B cell (primary cell): ENCODE measurements around the gene TEX19.

ENCODE experiments used
- CTCF ChIP-seq: fragments of 200-600 bp; IDR thresholded peaks from one replicate; pipeline ENCODE4 v1.8.0; 2022; ENCODE audit warnings: antibody characterized with exemption, mild to moderate bottlenecking
- EZH2 ChIP-seq: IDR thresholded peaks from 2 replicates; pipeline ENCODE4 v1.6.1; 2012; ENCODE audit warnings: borderline replicate concordance, low read depth, mild to moderate bottlenecking, moderate library complexity, low read length; ENCODE audit not compliant: insufficient read depth, poor library complexity, severe bottlenecking

GRCh38 chr17:82397449-82398335 lies 38.6 kb downstream of the TEX19 start:
- TF ChIP-seq CTCF (no peak), EZH2 (no peak)
